GM12878 (cell line): ENCODE data around the gene BIN1. TPM values are rescaled to one million over a fixed set of nuclear protein-coding genes. Genes with fewer than 3 reads are reported as not detected.

Experiments used
- ATAC-seq: fragments of 200-7000 bp; cut with Tn5 transposase; 3 replicates; pipeline ENCODE4 v1.9.1; 2020; ENCODE audit warnings: mild to moderate bottlenecking, moderate library complexity
- BruUV-seq: library from RNA; stranded (reverse); fragments of 400-500 nt; replicated peaks from 2 replicates; lab custom pipeline; 2021; lab: Mats Ljungman, UMichigan
- CTCF ChIA-PET: fragments of 300-600 bp; sonication (Branson Sonifier 250); formaldehyde crosslinking; extraction: SDS; loops from one replicate; lab custom pipeline; 2021; ENCODE audit warnings: inconsistent platforms; lab: Yijun Ruan, JAX
- POLR2A ChIA-PET: fragments of 350-600 bp; formaldehyde crosslinking; extraction: SDS; loops from one replicate; lab custom pipeline; 2021; ENCODE audit warnings: inconsistent platforms; lab: Charles Lee
- RAD21 ChIA-PET: fragments of 300-600 bp; sonication (Branson Sonifier 250); formaldehyde crosslinking; loops from one replicate; lab custom pipeline; 2023; ENCODE audit warnings: antibody characterized with exemption; ENCODE audit not compliant: unreplicated experiment; lab: Charles Lee
- SMC1A ChIA-PET: fragments of 300-600 bp; sonication (Branson Sonifier 250); formaldehyde crosslinking; loops from one replicate; lab custom pipeline; 2023; ENCODE audit not compliant: unreplicated experiment, uncharacterized antibody; lab: Charles Lee
- DNase-seq: peaks from one replicate; pipeline ENCODE4 v3.0.0-alpha.2; 2011; ENCODE audit warnings: low read depth, low spot score
- FAIRE-seq: peaks from 3 replicates; lab custom pipeline; 2011; peaks lifted over from hg19 to GRCh38; lab: Jason Lieb, UNC
- H2AFZ ChIP-seq: 2 replicates; pipeline ENCODE4 v1.6.0; 2011; ENCODE audit warnings: low read depth, low read length, control low read depth; ENCODE audit not compliant: control insufficient read depth
- H3K27ac ChIP-seq: 2 replicates; pipeline ENCODE4 v1.5.1; 2011; ENCODE audit warnings: control low read depth; ENCODE audit not compliant: control insufficient read depth, insufficient read depth
- H3K27me3 ChIP-seq, 2 experiments: replicated peaks in 1 of 2; 2 replicates each; pipeline versions ENCODE4 v1.6.0 to v1.6.1; 2011; ENCODE audit warnings: low read length in 1 of 2; ENCODE audit not compliant: control insufficient read depth in 2 of 2, insufficient read depth in 2 of 2
- H3K36me3 ChIP-seq, 2 experiments: 2 replicates each; pipeline ENCODE4 v1.5.1; 2011; ENCODE audit warnings: low read length in 1 of 2; ENCODE audit not compliant: control insufficient read depth in 2 of 2, insufficient read depth in 2 of 2
- H3K4me1 ChIP-seq: 2 replicates; pipeline ENCODE4 v1.6.1; 2011; ENCODE audit warnings: mild to moderate bottlenecking, low read length, moderate library complexity, mixed read lengths; ENCODE audit not compliant: control insufficient read depth, insufficient read depth
- H3K4me2 ChIP-seq: 2 replicates; pipeline ENCODE4 v1.6.0; 2011; ENCODE audit warnings: control low read depth; ENCODE audit not compliant: control insufficient read depth, insufficient read depth
- H3K4me3 ChIP-seq: fragments of 200-600 bp; sonication (generic); 2 replicates; pipeline ENCODE4 v1.5.1; 2016
- H3K79me2 ChIP-seq: 2 replicates; pipeline ENCODE4 v1.6.0; 2011; ENCODE audit warnings: low read length; ENCODE audit not compliant: control insufficient read depth, insufficient read depth
- H3K9ac ChIP-seq: 2 replicates; pipeline ENCODE4 v1.8.0; 2011; ENCODE audit warnings: low read length, control low read depth, mixed read lengths; ENCODE audit not compliant: control insufficient read depth, insufficient read depth
- H3K9me3 ChIP-seq: replicated peaks from 3 replicates; pipeline ENCODE4 v1.5.1; 2011; ENCODE audit warnings: mild to moderate bottlenecking, low read length; ENCODE audit not compliant: control insufficient read depth, insufficient read depth
- H4K20me1 ChIP-seq: 2 replicates; pipeline ENCODE4 v1.6.0; 2011; ENCODE audit not compliant: control insufficient read depth, insufficient read depth
- BCLAF1 ChIP-seq: fragments of 450-650 bp; IDR thresholded peaks from 2 replicates; pipeline ENCODE4 v1.6.1; 2017; ENCODE audit warnings: antibody characterized with exemption, mild to moderate bottlenecking, moderate library complexity
- CHD1 ChIP-seq: IDR thresholded peaks from 2 replicates; pipeline ENCODE4 v1.6.1; 2012; ENCODE audit warnings: low read depth, low read length, improper control_type of control experiment
- CTCF ChIP-seq, 3 experiments: IDR thresholded peaks in 2 of 3; conservative IDR thresholded peaks in 1 of 3; 2 replicates each; pipeline ENCODE4 v1.5.1; 2011; ENCODE audit warnings: low read depth in 3 of 3, low read length in 3 of 3, mild to moderate bottlenecking in 3 of 3, control low read depth in 2 of 3, moderate library complexity in 2 of 3, inconsistent platforms in 1 of 3, mixed read lengths in 1 of 3; ENCODE audit not compliant: control insufficient read depth in 2 of 3, insufficient read depth in 1 of 3; ENCODE audit errors: extremely low read depth in 1 of 3
- E4F1 ChIP-seq: fragments of 450-650 bp; IDR thresholded peaks from 2 replicates; pipeline ENCODE4 v1.6.1; 2018; ENCODE audit warnings: borderline replicate concordance, mild to moderate bottlenecking; ENCODE audit not compliant: partially characterized antibody
- HDGF ChIP-seq: fragments of 450-650 bp; IDR thresholded peaks from 2 replicates; pipeline ENCODE4 v1.6.1; 2016; ENCODE audit warnings: antibody characterized with exemption
- JUND ChIP-seq: IDR thresholded peaks from 2 replicates; pipeline ENCODE4 v1.6.1; 2012; ENCODE audit warnings: low read depth, mild to moderate bottlenecking, low read length, improper control_type of control experiment, moderate library complexity
- LARP7 ChIP-seq: fragments of 450-650 bp; IDR thresholded peaks from 2 replicates; pipeline ENCODE4 v1.6.1; 2017; ENCODE audit warnings: mild to moderate bottlenecking
- MEF2A ChIP-seq: IDR thresholded peaks from 2 replicates; pipeline ENCODE4 v1.6.1; 2011; ENCODE audit warnings: low read depth, mild to moderate bottlenecking, low read length, moderate library complexity; ENCODE audit not compliant: insufficient read depth
- MYC ChIP-seq: IDR thresholded peaks from 2 replicates; pipeline ENCODE4 v1.6.1; 2011; ENCODE audit warnings: mild to moderate bottlenecking, low read length, moderate library complexity, inconsistent platforms; ENCODE audit not compliant: insufficient read depth, insufficient replicate concordance, insufficient read length, severe bottlenecking
- TARDBP ChIP-seq: IDR thresholded peaks from 2 replicates; pipeline ENCODE4 v1.6.1; 2016; ENCODE audit warnings: borderline replicate concordance
- TCF7 ChIP-seq: IDR thresholded peaks from 2 replicates; pipeline ENCODE4 v1.6.1; 2014; ENCODE audit warnings: antibody characterized with exemption, borderline replicate concordance
- USF1 ChIP-seq: IDR thresholded peaks from 2 replicates; pipeline ENCODE4 v1.6.1; 2011; ENCODE audit warnings: borderline replicate concordance, low read depth, mild to moderate bottlenecking, moderate library complexity, mixed read lengths, low read length; ENCODE audit not compliant: insufficient read depth; ENCODE audit errors: extremely low read length
- ZNF622 ChIP-seq: fragments of 450-650 bp; IDR thresholded peaks from 2 replicates; pipeline ENCODE4 v1.6.1; 2017; ENCODE audit warnings: mild to moderate bottlenecking, inconsistent platforms
- ZZZ3 ChIP-seq: IDR thresholded peaks from 2 replicates; pipeline ENCODE4 v1.6.1; 2011; ENCODE audit warnings: low read depth; ENCODE audit not compliant: control insufficient read depth, insufficient read length
- WGBS: methylation state at CpG from one replicate; pipeline ENCODE4 v1.1.6; 2016; ENCODE audit warnings: low lambda C conversion rate; ENCODE audit not compliant: insufficient replicate concordance, insufficient coverage; ENCODE audit errors: missing lambda C conversion rate; 5-methylcytosine and 5-hydroxymethylcytosine counted together
- in situ Hi-C: fragments of 300-500 bp; cut with MboI; formaldehyde crosslinking; loops from 9 replicates; pipeline ENCODE4 v1.14.3; 2018; ENCODE audit warnings: mixed read lengths
- intact Hi-C: fragments of 100-400 bp; cut with micrococcal nuclease; formaldehyde crosslinking; loops from one replicate; pipeline ENCODE4 v1.14.2; 2022; ENCODE audit not compliant: unreplicated experiment
- polyA plus RNA-seq, 11 experiments: library from polyadenylated mRNA; depleted of rRNA in 4 of 11; unstranded in 6 of 11; stranded (reverse) in 5 of 11; fragments of >200 nt; fragmentation: Nextera tagmentation in 4 of 11; fragmentation: Illumina TruSeq in 1 of 11; extraction: Ambion mirVana in 4 of 11; extraction: Trizol in 1 of 11; gene quantifications; 1 replicate in 1 of 11; 2 replicates in 10 of 11; pipeline versions ENCODE4 v1.2.1 to v1.2.3, GENCODE V29; 2011 to 2016; ENCODE audit warnings: inconsistent platforms in 2 of 11, missing spikeins in 2 of 11, low read depth in 1 of 11
- total RNA-seq, 4 experiments: library from RNA; depleted of rRNA in 3 of 4; stranded (reverse); fragments of >200 nt in 3 of 4; fragmentation: Illumina TruSeq in 1 of 4; extraction: Trizol in 1 of 4; gene quantifications; 2 replicates each; pipeline versions ENCODE4 v1.2.1 to v1.2.3, GENCODE V29; 2013 to 2021

Gene BIN1
- total and polyA plus RNA-seq, 10 of the 15 experiments (the other 5 are each of a cell fraction or from before 2014, with no cell fraction given), result 0.32 to 21.3 (median 11.2) TPM

GRCh38 chr2:127103243-127104165 is 3.5 kb downstream of the BIN1 start:
- no TSS peak for BruUV-seq
- ChIA-PET CTCF (no interaction called here), RAD21 (no interaction called here), SMC1A (no interaction called here), POLR2A (no interaction called here)
- Histone ChIP-seq H3K4me2 (no peak overlapping the region), H3K9me3 (no peaks in the 10 kb centered on the region), H3K9ac (no peak overlapping the region), H3K27me3 (peaks cover 5 to 7% of the 10 kb centered on the region in 2 experiments; a peak in 3 of 4 replicates), H3K4me1 (0 out of 2 replicates have a peak, but pooled peaks cover 3% of the 10 kb centered on the region), H3K36me3 (no peaks in the 10 kb centered on the region), H3K79me2 (no peaks in the 10 kb centered on the region), H2AFZ (no peak overlapping the region), H3K4me3 (no peak overlapping the region), H3K27ac (no peak overlapping the region), H4K20me1 (no peaks in the 10 kb centered on the region)
- FAIRE-seq (no peak), ATAC-seq (no peak), DNase-seq (no peak)
- in situ Hi-C loops (no loop called here), intact Hi-C loops (no loop called here)
- 34% methylated on average over 24 of the region's 24 CpGs for WGBS
- TF ChIP-seq MYC (no peak), LARP7 (no peak), E4F1 (no peak), JUND (no peak), HDGF (no peak), TCF7 (no peak), BCLAF1 (no peak), USF1 (no peak), ZNF622 (no peak), TARDBP (no peak), CHD1 (no peak), MEF2A (no peak), ZZZ3 (no peak), CTCF (IDR thresholded peaks at IDR 0.05 in 2 of 3, conservative IDR thresholded peaks at IDR 0.05 in 1 of 3; ENCODE audit: control insufficient read depth in 2 of 3, extremely low read depth in 1 of 3, insufficient read depth in 1 of 3, low read depth in 3 of 3, low read length in 3 of 3) (no peak)
